ENCODE results near the gene ANP32E.

Gene ANP32E

GRCh38 chr1:150235852-150236613 is at the start of gene ANP32E:
Gene ANP32E, minus strand, starts transcription at chr1:150236112. Its CDS starts 326 bp downstream, at chr1:150235786.
- peak; percentile 99 to 100 for DNase-seq (ENCODE audit: low read depth in 2 of 2)

GRCh38 chr1:150283260-150283659 is 47.3 kb upstream of the ANP32E start:
- DNase-seq (ENCODE audit: low read depth in 2 of 2): no peak

- no peak for DNase-seq (ENCODE audit: low read depth in 2 of 2)
These were observed 46.6 kb upstream of the ANP32E start for GRCh38 chr1:150282558-150282958.

- peak; percentile 98 for DNase-seq (ENCODE audit: low read depth in 2 of 2)
These were observed 46.0 kb upstream of the ANP32E start, which contains the start of gene CIART for GRCh38 chr1:150281758-150282557. Gene CIART, plus strand, starts transcription at chr1:150282554. Its CDS starts 714 bp downstream, at chr1:150283268.

GRCh38 chr1:150281221-150281757 is 45.4 kb upstream of the ANP32E start:
- DNase-seq (ENCODE audit: low read depth in 2 of 2): peak; percentile 37 to 42

- DNase-seq (ENCODE audit: low read depth in 2 of 2): no peak
These were observed 44.3 kb upstream of the ANP32E start for GRCh38 chr1:150280138-150280707.

- DNase-seq (ENCODE audit: low read depth in 2 of 2): no peak
These were observed 37.4 kb upstream of the ANP32E start for GRCh38 chr1:150273311-150273710.

- DNase-seq (ENCODE audit: low read depth in 2 of 2): no peak
These were observed 35.5 kb upstream of the ANP32E start for GRCh38 chr1:150271291-150271959.

GRCh38 chr1:150269451-150269850 is 33.5 kb upstream of the ANP32E start:
- no peak for DNase-seq (ENCODE audit: low read depth in 2 of 2)

GRCh38 chr1:150268705-150269403 is 32.9 kb upstream of the ANP32E start, which contains the start of gene APH1A:
Gene APH1A, minus strand, starts transcription at chr1:150269016. Its CDS starts 206 bp downstream, at chr1:150268810.
- peak; percentile 93 to 94 for DNase-seq (ENCODE audit: low read depth in 2 of 2)

GRCh38 chr1:150268340-150268704 is 32.4 kb upstream of the ANP32E start:
- no peak for DNase-seq (ENCODE audit: low read depth in 2 of 2)

GRCh38 chr1:150267896-150268295 is 32.0 kb upstream of the ANP32E start:
- no peak for DNase-seq (ENCODE audit: low read depth in 2 of 2)

- no peak for DNase-seq (ENCODE audit: low read depth in 2 of 2)
These were observed 27.6 kb upstream of the ANP32E start for GRCh38 chr1:150263549-150263948.

- DNase-seq (ENCODE audit: low read depth in 2 of 2): no peak
These were observed 26.7 kb upstream of the ANP32E start for GRCh38 chr1:150262388-150263320.

GRCh38 chr1:150261367-150261766 is 25.5 kb upstream of the ANP32E start:
- DNase-seq (ENCODE audit: low read depth in 2 of 2): no peak

GRCh38 chr1:150259758-150260669 is 24.1 kb upstream of the ANP32E start:
- no peak for DNase-seq (ENCODE audit: low read depth in 2 of 2)

- DNase-seq (ENCODE audit: low read depth in 2 of 2): no peak
These were observed 23.3 kb upstream of the ANP32E start for GRCh38 chr1:150259217-150259616.
